ENCODE results near the gene CFAP300. TPM values are rescaled to one million over a fixed set of nuclear protein-coding genes. Genes with fewer than 3 reads are reported as not detected.

CFAP300 gene
- total RNA-seq = not detected

- ATAC-seq (peak; percentile 58 to 76), DNase-seq (peak; percentile 14)
- H3K4me3 Mint-ChIP-seq = peak within 1 kb of the TSS; percentile 53
- H3K9me3 Mint-ChIP-seq = no peaks in the 10 kb centered on the region
- H3K4me1 Mint-ChIP-seq (ENCODE audit: low read depth) = peaks cover 5% of the 10 kb centered on the region
- peaks cover 40% of the 10 kb centered on the region for H3K27me3 Mint-ChIP-seq (ENCODE audit: low read depth)
- H3K36me3 Mint-ChIP-seq (ENCODE audit: insufficient read depth) = no peaks in the 10 kb centered on the region
Measured at GRCh38 chr11:102047305-102047924, at the start of gene CFAP300. Gene CFAP300, plus strand, starts transcription at chr11:102047437. Its CDS starts 34 bp downstream, at chr11:102047471.

GRCh38 chr11:102001657-102002338 is 45.4 kb upstream of the CFAP300 start:
- H3K9me3 Mint-ChIP-seq = no peaks in the 10 kb centered on the region

GRCh38 chr11:102004220-102004619 is 43.0 kb upstream of the CFAP300 start:
- ATAC-seq = no peak
- no peak for DNase-seq
- H3K4me1 Mint-ChIP-seq (ENCODE audit: low read depth) = peaks cover 2% of the 10 kb centered on the region
- H3K36me3 Mint-ChIP-seq (ENCODE audit: insufficient read depth) = no peaks in the 10 kb centered on the region
- no peaks in the 10 kb centered on the region for H3K27me3 Mint-ChIP-seq (ENCODE audit: low read depth)
- no peak overlapping the region for H3K4me3 Mint-ChIP-seq
- no peaks in the 10 kb centered on the region for H3K9me3 Mint-ChIP-seq

More at GRCh38 chr11:102001657-102002338, 45.4 kb upstream of the CFAP300 start:
- Mint-ChIP-seq H3K36me3 (ENCODE audit: insufficient read depth) (no peaks in the 10 kb centered on the region), H3K4me3 (no peak overlapping the region), H3K27me3 (ENCODE audit: low read depth) (no peaks in the 10 kb centered on the region), H3K4me1 (ENCODE audit: low read depth) (peaks cover 2% of the 10 kb centered on the region)
- DNase-seq (no peak), ATAC-seq (no peak)

GRCh38 chr11:102005306-102005705 is 41.9 kb upstream of the CFAP300 start:
- Mint-ChIP-seq H3K4me3 (no peak overlapping the region), H3K27me3 (ENCODE audit: low read depth) (peaks cover 7% of the 10 kb centered on the region), H3K9me3 (no peaks in the 10 kb centered on the region), H3K4me1 (ENCODE audit: low read depth) (peaks cover 2% of the 10 kb centered on the region), H3K36me3 (ENCODE audit: insufficient read depth) (no peaks in the 10 kb centered on the region)
- DNase-seq (no peak), ATAC-seq (no peak)

- H3K27me3 Mint-ChIP-seq (ENCODE audit: low read depth) = peaks cover 7% of the 10 kb centered on the region
Measured at GRCh38 chr11:102006835-102007566, 40.2 kb upstream of the CFAP300 start.

DNA sequence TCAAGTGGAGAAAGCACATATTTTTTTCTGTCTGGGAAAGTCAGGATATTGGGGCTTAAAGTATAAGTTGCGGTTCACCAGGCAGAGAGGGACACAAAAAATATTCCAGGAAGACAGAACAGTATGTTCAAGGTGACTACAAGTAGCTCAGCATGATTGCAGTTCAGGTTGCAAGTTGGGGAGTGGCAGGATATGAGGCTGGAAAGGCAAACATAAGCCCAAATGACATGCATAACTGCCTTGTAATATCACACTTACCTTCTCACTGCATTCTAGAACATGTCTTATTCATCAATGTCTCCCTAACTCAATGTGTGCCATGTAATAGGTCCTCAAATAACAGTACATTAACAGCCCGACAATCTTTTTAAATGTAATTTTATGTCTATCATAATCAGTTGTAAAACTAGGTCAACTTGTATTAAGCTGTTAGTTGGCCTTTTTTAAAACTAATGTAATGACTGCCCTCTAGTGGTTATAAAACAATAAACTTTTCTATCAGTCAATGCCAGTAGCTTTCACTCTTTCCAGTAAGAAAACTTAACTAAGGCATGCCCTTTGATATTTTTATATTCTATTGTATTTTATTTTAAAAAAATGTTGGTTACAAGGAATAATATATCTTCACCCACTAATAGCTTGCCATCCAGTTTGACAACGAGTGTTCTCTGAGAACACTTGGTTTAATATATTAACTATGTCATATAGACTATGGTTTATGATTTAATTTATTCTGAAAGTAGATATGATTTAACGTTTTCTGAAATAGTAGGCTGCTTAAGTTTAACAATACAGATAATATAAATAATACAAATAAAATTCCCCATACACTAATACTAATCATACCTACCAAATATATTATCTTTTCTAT is 39.4 kb upstream of the CFAP300 start:
- DNase-seq (no peak), ATAC-seq (no peak)
- Mint-ChIP-seq H3K4me3 (no peak overlapping the region), H3K27me3 (ENCODE audit: low read depth) (peaks cover 7% of the 10 kb centered on the region), H3K4me1 (ENCODE audit: low read depth) (peaks cover 2% of the 10 kb centered on the region), H3K36me3 (ENCODE audit: insufficient read depth) (no peaks in the 10 kb centered on the region), H3K9me3 (no peaks in the 10 kb centered on the region)

More at GRCh38 chr11:102006835-102007566, 40.2 kb upstream of the CFAP300 start:
- H3K36me3 Mint-ChIP-seq (ENCODE audit: insufficient read depth) = no peaks in the 10 kb centered on the region
- H3K4me1 Mint-ChIP-seq (ENCODE audit: low read depth) = peaks cover 2% of the 10 kb centered on the region
- ATAC-seq = no peak
- no peaks in the 10 kb centered on the region for H3K9me3 Mint-ChIP-seq
- no peak overlapping the region for H3K4me3 Mint-ChIP-seq
- no peak for DNase-seq

DNA sequence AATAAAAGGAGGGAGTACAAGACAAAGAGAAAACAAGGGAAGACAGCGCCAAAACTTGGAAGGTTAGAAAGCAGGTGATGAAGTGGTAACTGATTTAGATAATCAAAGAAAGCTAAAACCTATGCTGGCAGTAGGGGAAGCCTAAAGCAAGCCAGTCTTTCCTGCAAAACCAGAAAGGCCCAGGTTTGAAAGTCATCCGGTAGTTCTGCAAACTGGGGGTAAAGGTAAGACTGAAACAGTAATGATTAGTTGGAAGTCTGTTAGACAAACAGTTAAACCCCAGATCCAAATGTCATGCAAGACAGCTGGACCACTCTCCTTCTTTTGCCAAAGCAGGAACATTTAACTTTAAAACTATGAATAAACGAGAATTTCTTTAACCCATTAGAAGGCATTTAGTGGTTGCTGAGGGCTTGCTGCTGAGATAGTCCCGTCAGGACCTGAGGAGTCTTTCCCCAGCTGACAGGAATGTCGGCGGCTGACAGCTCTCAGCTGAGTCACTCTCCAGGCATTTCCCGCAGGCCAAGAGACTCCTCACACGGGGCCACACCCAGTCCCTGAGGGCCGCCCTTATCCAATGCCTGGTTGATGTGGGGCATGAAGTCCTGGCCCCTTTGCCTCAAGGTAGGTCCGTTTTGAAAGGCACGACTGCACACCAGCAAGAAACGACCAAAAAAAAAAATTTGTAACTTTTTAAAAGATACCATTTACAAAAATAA is 36.3 kb upstream of the CFAP300 start:
- Mint-ChIP-seq H3K4me3 (no peak overlapping the region), H3K4me1 (ENCODE audit: low read depth) (no peaks in the 10 kb centered on the region), H3K27me3 (ENCODE audit: low read depth) (peaks cover 9% of the 10 kb centered on the region), H3K9me3 (no peaks in the 10 kb centered on the region), H3K36me3 (ENCODE audit: insufficient read depth) (no peaks in the 10 kb centered on the region)
- DNase-seq (no peak), ATAC-seq (no peak)

GRCh38 chr11:102012946-102013345 is 34.3 kb upstream of the CFAP300 start:
- ATAC-seq (peak in 1 of 2 donors; percentile 48), DNase-seq (no peak)
- no peaks in the 10 kb centered on the region for H3K36me3 Mint-ChIP-seq (ENCODE audit: insufficient read depth)
- H3K4me3 Mint-ChIP-seq = no peak overlapping the region
- H3K4me1 Mint-ChIP-seq (ENCODE audit: low read depth) = no peaks in the 10 kb centered on the region
- peaks cover 9% of the 10 kb centered on the region for H3K27me3 Mint-ChIP-seq (ENCODE audit: low read depth)
- no peaks in the 10 kb centered on the region for H3K9me3 Mint-ChIP-seq

DNA sequence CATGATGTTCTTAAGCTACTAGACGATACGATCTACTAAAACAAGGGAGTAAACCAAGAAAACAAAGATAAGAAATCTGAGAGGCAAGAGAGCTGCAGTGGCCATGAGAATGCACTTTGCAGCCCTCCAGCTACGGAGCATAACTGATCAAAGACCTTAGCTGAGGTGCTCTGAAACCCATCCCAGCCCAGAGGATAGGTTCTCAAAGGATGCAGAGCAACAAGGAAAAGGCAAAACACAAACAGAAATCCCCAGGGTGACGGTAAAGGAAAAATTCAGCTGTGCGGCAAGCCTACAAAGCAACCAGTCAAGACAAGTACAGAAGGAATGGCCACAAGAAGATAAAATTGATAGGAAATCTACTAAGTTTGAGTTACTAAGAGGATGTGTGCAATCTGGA is 32.5 kb upstream of the CFAP300 start:
- no peak for ATAC-seq
- Mint-ChIP-seq H3K27me3 (ENCODE audit: low read depth) (peaks cover 8% of the 10 kb centered on the region), H3K4me3 (no peak overlapping the region), H3K9me3 (no peaks in the 10 kb centered on the region), H3K4me1 (ENCODE audit: low read depth) (no peaks in the 10 kb centered on the region), H3K36me3 (ENCODE audit: insufficient read depth) (no peaks in the 10 kb centered on the region)
- no peak for DNase-seq

DNA sequence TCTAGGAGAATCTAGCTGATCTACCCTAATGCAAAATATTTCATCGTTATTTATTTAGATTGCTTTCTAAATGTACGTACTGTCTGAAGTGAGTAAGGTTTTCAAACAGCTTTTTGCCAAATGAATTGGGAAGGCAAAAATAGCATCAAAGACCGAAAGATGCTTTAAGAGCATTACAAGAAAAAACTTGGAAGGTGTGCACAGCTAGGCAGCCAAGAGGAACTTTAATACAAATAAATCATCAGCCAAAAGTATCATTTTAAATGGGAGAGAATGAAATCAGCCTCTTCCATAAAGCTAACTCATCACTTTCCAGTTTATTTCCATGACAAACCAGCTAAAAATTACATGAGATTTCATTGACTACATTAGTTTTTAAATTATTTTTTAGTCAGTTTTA is 30.2 kb upstream of the CFAP300 start:
- ATAC-seq = no peak
- Mint-ChIP-seq H3K36me3 (ENCODE audit: insufficient read depth) (no peaks in the 10 kb centered on the region), H3K9me3 (no peaks in the 10 kb centered on the region), H3K4me3 (no peak overlapping the region), H3K27me3 (ENCODE audit: low read depth) (peaks cover 4% of the 10 kb centered on the region), H3K4me1 (ENCODE audit: low read depth) (no peaks in the 10 kb centered on the region)
- DNase-seq = no peak

GRCh38 chr11:102026217-102026616 is 21.0 kb upstream of the CFAP300 start:
- no peak for ATAC-seq
- no peak overlapping the region for H3K4me3 Mint-ChIP-seq
- peaks cover 21% of the 10 kb centered on the region for H3K27me3 Mint-ChIP-seq (ENCODE audit: low read depth)
- no peak for DNase-seq
- H3K4me1 Mint-ChIP-seq (ENCODE audit: low read depth) = no peaks in the 10 kb centered on the region
- no peaks in the 10 kb centered on the region for H3K36me3 Mint-ChIP-seq (ENCODE audit: insufficient read depth)
- H3K9me3 Mint-ChIP-seq = no peaks in the 10 kb centered on the region

GRCh38 chr11:102026959-102027358 is 20.3 kb upstream of the CFAP300 start:
- H3K4me1 Mint-ChIP-seq (ENCODE audit: low read depth) = no peaks in the 10 kb centered on the region
- no peaks in the 10 kb centered on the region for H3K9me3 Mint-ChIP-seq
- no peaks in the 10 kb centered on the region for H3K36me3 Mint-ChIP-seq (ENCODE audit: insufficient read depth)
- H3K4me3 Mint-ChIP-seq = no peak overlapping the region
- peaks cover 21% of the 10 kb centered on the region for H3K27me3 Mint-ChIP-seq (ENCODE audit: low read depth)
- DNase-seq (no peak), ATAC-seq (no peak)

DNA sequence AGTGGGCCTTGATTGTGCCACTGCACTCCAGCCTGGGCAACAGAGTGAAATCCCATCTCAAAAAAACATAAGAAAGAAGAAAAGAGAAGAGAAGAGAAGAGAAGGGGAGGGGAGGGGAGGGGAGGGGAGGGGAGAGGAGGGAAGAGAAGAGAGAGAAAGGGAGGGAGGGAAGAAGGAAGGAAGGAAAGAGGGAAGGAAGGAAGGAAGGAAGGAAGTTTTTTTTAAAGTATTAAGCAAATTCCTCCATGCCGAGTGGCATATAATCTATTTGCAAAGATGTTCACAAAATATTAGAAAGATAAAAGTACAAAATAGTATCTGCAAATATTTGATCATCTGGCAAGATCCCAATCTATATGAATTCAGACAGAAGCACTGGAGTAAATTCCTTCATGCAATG is 10.5 kb upstream of the CFAP300 start:
- Mint-ChIP-seq H3K4me1 (ENCODE audit: low read depth) (no peaks in the 10 kb centered on the region), H3K27me3 (ENCODE audit: low read depth) (peaks cover 23% of the 10 kb centered on the region), H3K36me3 (ENCODE audit: insufficient read depth) (no peaks in the 10 kb centered on the region)

More for the DNA sequence above, 10.5 kb upstream of the CFAP300 start:
- ATAC-seq = no peak
- Mint-ChIP-seq H3K4me3 (no peak overlapping the region), H3K9me3 (peaks cover 4% of the 10 kb centered on the region)
- DNase-seq = no peak

Data from activated T-cell treated with anti-CD3 and anti-CD28 coated beads, Interleukin-2, amount 50 U/mL, for 4 hours (primary cell).